Non-pigmented ciliary epithelial cell (primary cell): ENCODE results near the gene RBM28.
"Not testable (repeated sequence)": the region's sequence is repeated elsewhere in the genome, so short reads cannot be mapped to it uniquely, and the experiment has no call there.

Experiments
- DNase-seq: peaks from one replicate; pipeline ENCODE4 v3.0.0-alpha.2; 2010; ENCODE audit warnings: low read depth

Gene RBM28

GRCh38 chr7:128350708-128351295 is 7.1 kb upstream of the RBM28 start:
- no peak for DNase-seq

GRCh38 chr7:128349466-128349825 is 5.7 kb upstream of the RBM28 start:
- no peak for DNase-seq

- no peak for DNase-seq
Observed at GRCh38 chr7:128347647-128348097, 4.0 kb upstream of the RBM28 start.

GRCh38 chr7:128344431-128344774 is 695 bp upstream of the RBM28 start:
- DNase-seq = no peak

GRCh38 chr7:128341733-128342132 is 2.0 kb downstream of the RBM28 start:
- no peak for DNase-seq

- DNase-seq = no peak
Observed at GRCh38 chr7:128335730-128336129, 8.0 kb downstream of the RBM28 start.

- DNase-seq = no peak
Observed at GRCh38 chr7:128324368-128324680, 19.4 kb downstream of the RBM28 start.

- DNase-seq = no peak
Observed at GRCh38 chr7:128323459-128324367, 20.0 kb downstream of the RBM28 start.

GRCh38 chr7:128323040-128323439 is 20.7 kb downstream of the RBM28 start:
- no peak for DNase-seq

GRCh38 chr7:128322040-128322643 is 21.6 kb downstream of the RBM28 start:
- no peak for DNase-seq

GRCh38 chr7:128321044-128321422 is 22.7 kb downstream of the RBM28 start:
- DNase-seq = no peak

GRCh38 chr7:128318691-128319090 is 25.0 kb downstream of the RBM28 start:
- DNase-seq = no peak

- peak; percentile 22 for DNase-seq
Observed at GRCh38 chr7:128311013-128311412, 32.7 kb downstream of the RBM28 start.

GRCh38 chr7:128310499-128310898 is 33.2 kb downstream of the RBM28 start:
- no peak for DNase-seq

- DNase-seq = no peak
Observed at GRCh38 chr7:128309976-128310375, 33.7 kb downstream of the RBM28 start.

- DNase-seq = no peak
Observed at GRCh38 chr7:128309124-128309523, 34.6 kb downstream of the RBM28 start.

GRCh38 chr7:128307061-128307460 is 36.6 kb downstream of the RBM28 start:
- DNase-seq = no peak

GRCh38 chr7:128304212-128304611 is 39.5 kb downstream of the RBM28 start:
- DNase-seq = no peak

GRCh38 chr7:128303643-128304042 is 40.1 kb downstream of the RBM28 start:
- no peak for DNase-seq

- no peak for DNase-seq
Observed at GRCh38 chr7:128303133-128303532, 40.6 kb downstream of the RBM28 start.

- no peak for DNase-seq
Observed at GRCh38 chr7:128302139-128302538, 41.6 kb downstream of the RBM28 start.

- no peak for DNase-seq
Observed at GRCh38 chr7:128299109-128299607, 44.5 kb downstream of the RBM28 start.

GRCh38 chr7:128298004-128298403 is 45.7 kb downstream of the RBM28 start:
- DNase-seq = not testable (repeated sequence)
